Measurements from ENCODE around the gene NRIP2. TPM values are rescaled to one million over a fixed set of nuclear protein-coding genes. Genes with fewer than 3 reads are reported as not detected.

NRIP2 gene
- total RNA-seq, 1 experiment from 2014 or later, result 0.15 TPM

GRCh38 chr12:2857021-2857431 is 22.2 kb upstream of the NRIP2 start, which contains the start of gene TEX52:
TEX52 (minus strand) TSS chr12:2857039; CDS start chr12:2857026, 13 bp downstream.
- H3K9ac ChIP-seq (ENCODE audit: extremely low read depth, insufficient read length, low read length), result no peak within 1 kb of the TSS

More at GRCh38 chr12:2857021-2857431, 22.2 kb upstream of the NRIP2 start, which contains the start of gene TEX52:
- Mint-ChIP-seq H3K27me3 (ENCODE audit: low read depth) (peaks cover 4% of the 10 kb centered on the region), H3K27ac (peak within 1 kb of the TSS; percentile 52 to 92 (median 62); a peak in 5 of 7 replicates), H3K4me3 (no peak within 1 kb of the TSS; a peak in 1 of 5 replicates), H3K4me1 (peaks cover 14 to 42% of the 10 kb centered on the region in 2 experiments), H3K36me3 (ENCODE audit: insufficient read depth in 1 of 3, low read depth in 3 of 3) (peaks cover 27 to 33% (median 33%) of the 10 kb centered on the region in 3 experiments), H3K9me3 (no peaks in the 10 kb centered on the region)
- H4K20me1 ChIP-seq (ENCODE audit: control insufficient read depth, insufficient read depth, insufficient read length), result no peaks in the 10 kb centered on the region
- H2BK120ac ChIP-seq (ENCODE audit: low read depth, low read length, poor library complexity, severe bottlenecking), result no peak within 1 kb of the TSS
- H3T11ph ChIP-seq (ENCODE audit: low read length), result no peak within 1 kb of the TSS
- H3K27ac ChIP-seq (ENCODE audit: insufficient read length, low read depth, low read length), result no peak within 1 kb of the TSS
- no peak for TF ChIP-seq CTCF (conservative IDR thresholded peaks at IDR 0.05)
- WGBS (ENCODE audit: extremely low coverage, insufficient read length, low lambda C conversion rate), result no CpG with 5 or more reads among the region's 3 CpGs
- H3K14ac ChIP-seq (ENCODE audit: insufficient read depth, low read length), result peak within 1 kb of the TSS; percentile 23; the same call in 1 of the 2 replicates
- H2BK5ac ChIP-seq (ENCODE audit: insufficient read length, low read length), result no peak within 1 kb of the TSS
- no peaks in the 10 kb centered on the region for H3K79me1 ChIP-seq (ENCODE audit: insufficient read depth, low read depth, low read length, poor library complexity, severe bottlenecking)
- peak within 1 kb of the TSS; percentile 67 for H3K18ac ChIP-seq (ENCODE audit: insufficient read length, low read depth, low read length)
- H3K56ac ChIP-seq (ENCODE audit: insufficient read length, low read depth, low read length), result no peak within 1 kb of the TSS
- H4K91ac ChIP-seq (ENCODE audit: insufficient read length, low read depth, low read length), result no peak within 1 kb of the TSS
- H4K8ac ChIP-seq (replicated peaks; ENCODE audit: insufficient read length, low read depth, low read length), result no peak within 1 kb of the TSS
- H3K27me3 ChIP-seq (ENCODE audit: insufficient read depth, low read length), result no peaks in the 10 kb centered on the region
- no peaks in the 10 kb centered on the region for H3K9me3 ChIP-seq (ENCODE audit: control insufficient read depth, low read depth, low read length)
- no peaks in the 10 kb centered on the region for H3K4me1 ChIP-seq (ENCODE audit: insufficient read depth, low read length)
- no peak within 1 kb of the TSS for H2BK20ac ChIP-seq (ENCODE audit: low read depth, low read length, poor library complexity, severe bottlenecking)
- H2BK15ac ChIP-seq (ENCODE audit: low read depth, low read length), result no peak within 1 kb of the TSS
- H2AK5ac ChIP-seq (ENCODE audit: insufficient read length, low read length), result no peak within 1 kb of the TSS
- H4K5ac ChIP-seq (ENCODE audit: insufficient read length, low read depth, low read length), result no peak within 1 kb of the TSS
- no peaks in the 10 kb centered on the region for H3K79me2 ChIP-seq (ENCODE audit: insufficient read depth, low read length)
- no peak within 1 kb of the TSS for H2AFZ ChIP-seq (ENCODE audit: low read length)
- H3K23me2 ChIP-seq (ENCODE audit: insufficient read length, low read depth, low read length, poor library complexity, severe bottlenecking), result no peaks in the 10 kb centered on the region
- peak; percentile 86 for DNase-seq
- H3K4ac ChIP-seq (ENCODE audit: low read depth, low read length), result no peak within 1 kb of the TSS; the same call in 1 of the 2 replicates
- no peak within 1 kb of the TSS for H3K23ac ChIP-seq (ENCODE audit: insufficient read length, low read depth, low read length)
- H3K4me2 ChIP-seq (ENCODE audit: insufficient read depth, insufficient read length, low read length), result no peak within 1 kb of the TSS
- no peak within 1 kb of the TSS for H2BK12ac ChIP-seq (ENCODE audit: insufficient read length, low read depth, low read length)

Data from H9 (cell line).